GM18861 (cell line): ENCODE measurements around the gene CELF2.
"Not testable (repeated sequence)": the region's sequence is repeated elsewhere in the genome, so short reads cannot be mapped to it uniquely, and the experiment has no call there.

Experiments
- ATAC-seq: cut with Tn5 transposase; IDR thresholded peaks from one replicate; pipeline ENCODE4 v1.9.1; 2021; ENCODE audit not compliant: unreplicated experiment

The CELF2 gene

DNA sequence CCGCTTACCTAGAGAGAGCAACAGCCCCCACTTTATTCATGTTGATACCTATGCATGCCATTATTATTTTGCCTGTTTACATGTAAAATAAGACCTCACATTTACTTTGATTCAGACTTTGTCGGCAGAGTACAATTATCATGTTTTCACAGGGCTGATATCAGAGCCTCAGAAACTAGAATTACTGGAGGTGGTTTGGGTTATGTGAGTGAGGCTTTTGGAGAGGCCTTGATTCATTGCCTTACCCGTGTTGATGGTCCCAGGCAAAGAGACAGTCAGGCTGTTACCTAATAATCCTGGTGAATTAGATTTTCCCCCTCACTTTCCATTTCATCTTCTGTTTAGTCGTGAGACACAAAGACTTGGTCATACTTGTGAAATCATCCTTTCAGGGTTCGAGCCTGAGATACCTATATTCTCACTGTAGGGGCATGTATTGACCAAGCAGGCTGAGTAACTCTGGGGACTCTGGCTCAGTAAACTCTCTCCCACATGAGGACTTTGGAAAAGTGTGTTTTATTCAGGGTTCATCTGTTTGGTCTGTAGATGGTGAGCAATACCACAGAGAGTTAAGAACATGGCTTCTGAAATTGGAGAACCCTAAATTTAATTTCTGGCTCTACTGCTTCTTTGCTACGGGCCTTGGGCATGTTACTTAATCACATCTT lies 150.9 kb downstream of the CELF2 start:
- ATAC-seq = no peak

DNA sequence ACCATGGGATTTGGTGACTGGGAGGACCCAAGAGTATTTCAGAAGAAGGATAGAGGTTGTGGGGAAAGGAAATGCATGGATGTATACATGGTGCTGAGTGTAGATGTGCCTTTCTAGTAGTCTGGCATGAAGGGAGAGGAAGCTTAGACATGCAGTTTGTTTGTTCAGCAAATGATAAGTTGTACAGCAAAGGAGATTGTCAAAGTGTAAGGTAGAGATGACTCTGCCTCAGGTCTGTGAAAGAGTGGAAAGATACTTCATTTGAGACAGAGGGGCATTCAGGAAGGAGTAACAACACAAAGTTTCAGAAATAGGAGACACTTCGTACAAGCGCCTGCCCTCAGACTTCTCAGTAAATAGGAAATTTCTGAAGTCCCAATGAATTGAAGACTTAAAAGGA lies 152.3 kb downstream of the CELF2 start:
- no peak for ATAC-seq

DNA sequence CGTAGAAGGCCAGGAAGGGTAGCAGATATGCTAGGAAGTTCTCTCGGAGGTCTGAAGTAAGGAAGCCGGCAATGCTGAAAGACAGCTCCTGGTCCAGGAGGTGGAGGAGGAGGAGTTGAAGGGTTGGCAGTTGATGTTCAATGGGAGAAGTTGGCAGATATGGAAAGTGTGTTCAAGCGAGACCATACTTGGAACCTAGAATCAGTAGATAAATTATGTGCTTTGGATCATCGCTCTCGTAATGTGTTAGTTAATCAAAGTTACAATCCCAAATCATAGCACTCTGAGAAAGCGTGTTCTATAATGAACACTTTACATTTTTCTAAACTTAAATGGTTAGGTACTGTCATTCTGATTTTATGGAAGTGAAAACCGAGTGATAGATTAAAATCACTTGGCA lies 152.9 kb downstream of the CELF2 start:
- ATAC-seq = no peak

DNA sequence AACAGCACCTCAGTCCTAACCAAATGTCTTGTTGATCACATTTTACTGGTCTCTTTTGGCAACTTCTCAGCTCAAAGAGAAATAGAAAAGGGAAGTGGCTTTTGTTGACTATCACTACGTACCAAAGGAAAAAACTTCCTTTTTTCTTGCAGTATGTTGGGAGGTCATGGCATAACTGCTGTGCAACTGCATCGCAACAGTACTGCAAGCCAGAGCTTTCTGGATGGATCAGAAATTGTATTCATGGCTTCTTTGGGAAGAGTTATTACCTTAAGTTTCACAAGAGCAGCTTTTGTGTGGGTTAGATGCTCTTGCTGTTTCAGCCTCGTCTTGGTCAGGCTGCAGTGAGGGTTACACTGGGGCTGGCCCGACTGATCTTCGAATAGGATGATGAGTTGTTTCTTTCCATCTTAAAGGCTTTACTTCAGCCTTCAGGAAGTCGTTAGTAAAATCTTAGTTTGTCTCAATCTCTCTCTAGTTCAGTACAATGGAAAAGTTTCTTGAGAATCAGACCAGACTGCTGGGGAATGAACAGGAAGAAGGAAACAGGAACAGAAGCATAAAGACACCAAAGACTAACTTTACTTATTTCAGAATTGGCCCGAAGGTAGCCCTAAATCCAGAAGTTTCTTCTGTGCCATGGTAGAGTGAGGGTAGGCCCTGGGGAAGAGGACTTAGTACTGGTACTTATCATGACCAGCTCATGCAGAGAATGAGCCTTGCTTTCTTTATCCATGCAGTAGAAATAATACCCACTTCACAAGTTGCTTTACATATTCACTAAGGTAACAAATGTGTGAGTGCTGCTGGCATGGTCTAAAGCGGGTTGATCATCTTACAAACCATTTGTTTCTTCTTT lies 153.6 kb downstream of the CELF2 start:
- ATAC-seq = peak; percentile 35

DNA sequence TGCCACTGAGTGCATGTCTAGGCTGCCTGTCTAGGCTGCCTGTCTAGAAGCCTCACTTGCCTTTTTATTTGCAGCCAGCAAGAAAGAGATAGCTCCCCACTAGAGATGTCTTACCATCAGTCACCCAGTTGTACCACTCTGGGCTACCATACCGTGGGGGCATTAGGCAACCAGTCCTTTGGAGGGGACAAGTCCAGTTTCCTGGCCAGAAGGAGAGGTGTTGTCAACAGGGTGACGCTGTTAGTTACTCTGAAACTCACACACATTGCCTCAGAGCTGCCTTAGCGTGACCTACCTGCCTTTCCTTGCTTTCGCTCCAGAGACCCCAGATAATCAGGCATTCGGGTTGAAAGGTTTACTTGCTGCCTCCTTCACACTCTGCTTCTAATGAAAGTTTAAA lies 155.4 kb downstream of the CELF2 start:
- no peak for ATAC-seq

DNA sequence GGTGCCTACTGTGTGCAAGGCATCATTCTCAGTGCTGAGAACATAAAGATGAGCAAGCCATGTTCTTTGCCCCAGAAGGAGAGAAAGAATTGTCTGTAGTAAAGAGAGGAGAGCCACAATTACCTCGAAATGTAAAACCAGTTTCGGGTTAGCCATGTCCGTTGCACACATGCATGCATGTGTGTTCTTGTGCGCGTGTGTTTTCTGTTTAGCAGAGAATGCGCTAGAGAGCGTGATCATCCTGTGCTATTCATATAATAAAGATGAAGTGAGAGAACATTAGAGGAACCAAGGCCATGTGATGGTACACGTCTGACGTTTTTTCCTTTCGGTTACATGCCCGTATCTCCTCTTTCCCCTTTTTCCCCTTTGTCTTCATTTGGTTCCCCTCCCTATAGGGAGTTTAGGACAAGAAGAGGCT lies 158.2 kb downstream of the CELF2 start:
- ATAC-seq = peak; percentile 22

DNA sequence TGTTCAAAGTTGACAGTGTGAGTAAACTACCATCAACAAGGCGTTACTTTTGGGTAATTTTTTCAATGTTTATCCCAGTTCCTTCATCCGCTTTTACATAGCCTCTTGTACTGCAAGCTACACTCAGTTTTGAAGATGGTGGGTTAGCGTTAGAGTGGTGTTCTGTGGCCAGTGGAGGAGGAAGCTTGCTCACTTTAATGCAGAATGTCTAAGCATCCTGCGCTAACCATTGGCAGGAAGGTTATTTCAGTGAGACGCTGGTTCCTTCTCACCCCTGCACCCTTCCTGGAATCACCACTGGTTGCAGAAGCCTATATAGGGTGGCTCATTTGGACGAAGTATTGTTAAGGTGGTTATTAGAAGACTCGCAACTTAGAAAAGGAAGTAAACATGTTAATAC lies 159.1 kb downstream of the CELF2 start:
- no peak for ATAC-seq

DNA sequence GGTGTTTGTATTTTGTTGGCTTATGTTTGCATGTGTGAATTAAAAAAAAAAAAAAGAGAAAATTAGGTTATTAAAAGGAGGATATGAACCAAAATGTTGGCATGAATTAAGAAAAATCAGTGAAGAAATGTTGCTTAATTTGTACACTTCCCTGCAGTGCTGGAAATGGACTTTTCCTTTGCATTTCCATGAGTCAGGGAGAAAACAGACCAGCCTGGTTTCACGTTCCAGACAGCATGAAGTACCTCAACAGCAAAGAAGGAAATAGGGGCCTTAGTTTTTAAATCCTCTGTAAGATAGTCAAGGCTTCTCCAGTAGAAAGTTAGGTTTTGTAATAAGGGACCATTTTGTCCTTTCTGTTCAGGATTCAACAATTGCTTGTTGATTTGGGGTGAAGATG lies 159.7 kb downstream of the CELF2 start:
- ATAC-seq = no peak

DNA sequence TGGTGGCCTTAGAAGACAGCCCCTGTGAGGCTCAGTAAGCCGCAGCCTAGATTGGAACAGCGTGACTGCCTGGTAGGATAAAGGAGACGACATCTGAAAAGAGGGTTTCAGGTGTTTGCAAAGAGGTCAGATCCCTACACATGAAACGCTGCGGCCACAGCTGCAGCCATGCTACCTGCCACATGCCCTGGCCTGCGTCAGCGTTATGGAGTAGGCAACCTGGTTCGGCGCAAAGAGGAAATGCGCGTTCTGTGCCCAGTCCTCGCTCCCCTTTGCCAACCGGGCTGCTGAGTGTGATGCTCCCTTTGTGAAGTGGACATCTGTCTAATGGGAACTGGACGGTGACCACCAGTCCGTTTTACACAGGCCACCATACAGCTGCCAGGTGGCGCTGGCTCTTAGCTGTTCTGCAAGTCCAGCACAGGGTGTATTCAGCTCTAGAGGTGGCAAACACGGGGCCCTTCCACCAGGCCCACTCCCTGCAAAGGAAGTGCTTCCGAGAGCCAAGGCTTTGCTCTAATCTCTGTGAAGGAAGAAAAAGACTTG lies 160.3 kb downstream of the CELF2 start:
- ATAC-seq = no peak

DNA sequence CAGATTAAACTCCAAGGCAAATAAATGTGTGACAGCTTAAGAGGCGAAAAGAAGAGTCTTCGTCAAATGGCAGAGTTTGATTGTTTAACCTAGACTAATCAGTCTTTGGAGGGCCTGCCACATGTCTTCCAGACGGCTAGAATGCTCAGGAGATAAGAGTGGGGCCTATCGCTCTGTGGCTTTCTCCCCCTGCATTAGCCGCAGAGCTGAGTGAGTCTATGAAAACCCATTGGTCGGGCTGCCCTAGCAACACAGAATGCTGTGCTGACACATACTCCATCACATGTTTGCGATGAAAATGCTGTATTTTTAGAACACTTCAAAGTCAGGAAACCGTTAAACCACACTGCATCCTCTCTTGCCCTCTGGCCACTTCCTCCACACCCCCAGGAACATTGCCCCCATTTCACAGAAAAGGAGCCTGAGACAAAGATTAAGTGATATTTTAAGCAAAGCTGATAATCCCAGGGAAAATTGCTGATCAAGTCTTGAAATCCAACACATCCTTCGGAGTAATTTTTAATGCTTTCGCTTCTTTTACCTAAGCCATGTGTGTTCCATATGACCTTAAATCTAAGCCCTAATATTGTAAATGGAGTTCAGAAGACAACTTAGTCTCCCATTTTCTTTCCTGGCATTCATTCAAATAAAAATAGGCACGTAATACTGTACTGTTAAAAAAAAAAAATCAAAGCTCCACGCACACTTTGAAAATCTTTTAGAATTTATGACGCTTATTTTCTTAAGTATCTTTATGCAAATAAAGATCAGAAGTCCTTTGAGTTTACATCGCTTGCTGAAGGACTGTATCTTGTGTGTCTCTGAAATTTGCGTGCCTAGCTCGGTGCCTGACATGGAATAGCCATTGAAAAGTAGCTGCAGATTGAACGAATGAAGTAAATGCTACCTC lies 161.2 kb downstream of the CELF2 start:
- ATAC-seq = peak; percentile 82

DNA sequence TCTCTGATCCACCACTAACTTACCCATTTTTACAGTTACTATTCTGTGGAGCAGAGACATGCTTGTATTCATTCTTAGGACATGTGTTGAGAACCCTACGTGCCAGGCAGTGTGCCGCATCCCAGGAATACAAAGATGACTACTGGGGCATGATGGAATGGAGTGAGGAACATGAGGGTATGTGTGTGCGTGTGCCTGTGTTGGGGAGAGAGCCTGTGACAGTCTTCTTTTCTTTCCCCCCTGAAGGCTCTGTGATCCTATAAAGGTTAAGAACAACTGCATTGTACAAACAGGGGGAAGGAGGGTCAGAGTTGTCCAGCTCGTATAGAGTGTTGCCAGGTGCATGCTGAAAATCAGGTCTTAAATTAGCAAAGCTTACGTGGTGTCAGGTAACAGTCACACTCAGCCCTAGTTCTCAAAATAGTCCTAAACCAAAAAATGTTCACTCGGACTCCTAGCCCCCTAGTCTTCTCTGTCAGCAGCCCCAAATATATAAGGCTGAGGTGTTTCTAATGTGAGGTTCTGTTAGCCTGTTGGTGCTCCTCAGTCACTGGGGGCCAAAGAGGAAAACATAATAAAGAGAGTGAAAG lies 161.9 kb downstream of the CELF2 start:
- ATAC-seq = no peak

DNA sequence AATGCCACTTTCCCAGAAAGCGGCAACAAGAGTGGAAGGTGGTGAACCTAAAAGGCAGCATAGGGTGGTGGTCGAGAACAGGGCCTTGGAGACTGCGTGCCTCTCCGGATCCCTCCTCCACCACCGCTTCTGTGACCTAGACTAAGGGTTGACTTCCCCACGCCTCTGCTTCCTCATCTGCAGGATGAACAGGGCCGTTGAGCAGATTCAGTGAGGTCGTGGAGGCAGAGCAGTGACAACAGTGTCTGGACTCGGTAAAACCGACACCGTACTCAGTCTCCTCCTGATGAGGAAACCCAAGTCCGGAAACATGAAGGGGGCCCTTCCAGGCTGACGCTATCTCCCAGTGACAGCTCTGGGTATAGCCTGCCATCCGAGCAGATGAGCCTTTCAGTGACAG lies 162.6 kb downstream of the CELF2 start:
- no peak for ATAC-seq

DNA sequence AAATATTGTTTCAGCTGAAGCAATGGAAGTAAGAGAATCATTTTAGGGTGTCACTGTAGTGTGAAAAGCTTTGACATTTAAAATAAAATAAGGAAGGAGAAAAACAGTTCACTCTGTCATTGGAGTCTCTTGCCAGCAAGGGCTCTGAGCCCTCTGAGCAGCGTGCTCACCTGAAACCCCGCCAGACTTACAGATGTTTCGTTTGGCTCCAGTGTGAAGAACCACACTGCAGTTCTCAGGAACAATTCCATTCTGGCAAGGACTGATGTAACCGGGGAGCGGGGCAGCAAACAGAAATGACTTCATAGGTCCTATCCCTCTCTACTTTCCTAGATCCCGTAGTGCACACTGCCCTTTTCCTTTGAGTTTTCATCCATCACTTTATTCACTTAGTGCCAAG lies 164.3 kb downstream of the CELF2 start:
- ATAC-seq = no peak

DNA sequence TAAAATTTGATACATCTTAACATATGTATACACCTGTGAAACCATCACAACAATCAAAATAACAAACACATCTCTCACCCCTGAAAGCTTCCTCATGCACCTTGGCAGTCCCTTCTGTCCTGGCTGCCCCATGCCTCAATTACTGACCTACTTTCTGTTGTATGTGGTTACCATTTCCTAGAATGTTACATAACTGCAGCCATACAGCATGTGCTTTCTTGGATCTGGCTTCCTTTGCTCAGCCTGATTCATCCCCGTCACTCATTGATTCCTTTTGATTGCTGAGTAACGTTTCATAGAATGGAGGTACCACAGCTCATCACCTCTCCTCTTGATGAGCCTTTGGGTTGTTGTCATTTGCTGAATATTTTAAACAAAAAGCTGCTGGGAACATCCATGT lies 165.3 kb downstream of the CELF2 start:
- no peak for ATAC-seq

DNA sequence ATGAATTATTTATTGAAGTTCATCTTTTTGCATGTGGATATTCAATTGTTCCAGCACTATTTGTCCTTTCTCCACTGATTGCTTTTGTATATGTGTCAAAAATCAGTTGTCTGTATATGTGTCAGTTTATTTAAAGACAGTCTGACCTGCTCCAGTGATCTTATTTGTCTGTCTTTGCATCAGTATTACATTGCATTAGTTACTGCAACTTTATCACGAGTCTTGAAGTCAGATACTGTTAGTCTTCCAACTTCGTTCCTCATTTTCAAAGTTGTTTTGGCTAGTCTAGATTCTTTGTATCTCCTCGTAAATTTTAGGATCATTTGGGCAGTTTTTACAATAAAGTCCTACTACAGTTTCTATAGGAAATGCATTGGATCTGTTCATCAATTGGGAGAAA lies 166.4 kb downstream of the CELF2 start:
- no peak for ATAC-seq

DNA sequence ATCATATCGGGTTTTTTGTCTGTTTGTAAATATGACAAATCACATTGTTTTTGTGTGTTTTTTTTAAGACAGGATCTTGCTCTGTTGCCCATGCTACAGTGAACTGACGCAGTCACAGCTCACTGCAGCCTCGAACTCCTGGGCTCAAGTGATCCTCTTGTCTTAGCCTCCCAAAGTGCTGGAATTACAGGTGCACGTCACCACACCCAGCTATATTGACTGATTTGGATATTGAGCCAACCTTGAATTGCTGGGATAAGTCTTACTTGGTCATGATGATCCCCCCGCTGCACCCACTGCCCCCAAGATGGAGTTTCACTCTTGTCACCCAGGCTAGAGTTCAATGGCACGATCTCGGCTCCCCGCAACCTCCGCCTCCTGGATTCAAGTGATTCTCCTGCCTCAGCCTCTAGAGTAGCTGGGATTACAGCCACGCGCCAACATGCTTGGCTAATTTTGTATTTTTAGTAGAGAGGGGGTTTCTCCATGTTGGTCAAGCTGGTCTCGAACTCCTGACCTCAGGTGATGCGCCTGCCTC lies 167.5 kb downstream of the CELF2 start:
- ATAC-seq = not testable (repeated sequence)

DNA sequence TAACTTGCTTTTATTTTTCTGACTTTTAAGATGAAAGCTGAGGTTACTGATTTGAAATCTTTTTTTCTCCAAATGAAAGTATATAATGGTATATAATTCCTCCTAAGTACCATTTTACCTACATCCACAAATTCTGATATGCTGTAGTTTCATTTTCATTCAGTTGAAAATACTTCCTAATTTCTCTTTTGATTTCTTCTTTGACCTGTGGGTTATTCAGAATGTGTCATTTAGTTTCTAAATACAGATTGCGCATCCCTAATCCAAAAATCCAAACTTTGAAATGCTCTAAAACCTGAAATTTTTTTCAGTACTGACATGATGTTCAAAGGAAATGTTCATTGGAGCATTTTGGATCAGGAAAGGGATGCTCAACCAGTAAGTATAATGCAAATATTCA lies 168.7 kb downstream of the CELF2 start:
- no peak for ATAC-seq

DNA sequence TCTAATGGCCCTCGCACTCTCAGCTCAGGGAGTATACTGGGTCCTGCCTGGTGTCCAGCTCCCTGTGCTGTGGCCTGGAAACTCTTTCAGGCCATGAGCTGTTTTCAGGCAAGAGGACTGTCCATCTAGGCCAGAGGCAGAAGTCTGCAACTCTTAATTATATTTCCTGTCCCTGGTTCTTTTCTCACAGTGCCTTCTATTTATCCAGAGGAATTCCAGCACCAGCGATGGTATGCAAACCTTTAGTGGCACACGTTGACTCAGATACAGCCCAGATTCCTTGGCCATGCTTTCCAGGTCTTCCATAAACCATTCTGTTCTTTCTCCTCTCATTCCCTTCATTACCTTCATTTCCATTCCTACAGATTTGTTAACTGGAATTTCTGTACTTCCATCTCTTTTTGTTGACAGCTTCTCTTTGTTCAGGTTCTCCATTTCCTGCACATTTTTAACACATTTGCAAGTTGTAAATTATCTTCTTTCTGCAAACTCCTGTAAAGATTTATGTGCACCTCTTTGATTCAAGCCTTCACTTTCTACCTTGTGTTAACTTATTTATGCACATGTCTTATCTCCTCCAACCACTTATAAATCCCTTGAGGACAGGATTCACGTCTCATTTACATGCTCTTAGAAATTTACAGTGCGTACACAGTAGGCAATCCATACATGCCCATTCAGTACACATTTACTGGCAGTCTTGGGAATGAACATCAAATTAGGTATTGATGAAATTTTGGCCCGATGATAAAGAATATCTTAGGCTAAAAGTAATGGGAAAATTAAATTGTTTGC lies 172.1 kb downstream of the CELF2 start:
- no peak for ATAC-seq

DNA sequence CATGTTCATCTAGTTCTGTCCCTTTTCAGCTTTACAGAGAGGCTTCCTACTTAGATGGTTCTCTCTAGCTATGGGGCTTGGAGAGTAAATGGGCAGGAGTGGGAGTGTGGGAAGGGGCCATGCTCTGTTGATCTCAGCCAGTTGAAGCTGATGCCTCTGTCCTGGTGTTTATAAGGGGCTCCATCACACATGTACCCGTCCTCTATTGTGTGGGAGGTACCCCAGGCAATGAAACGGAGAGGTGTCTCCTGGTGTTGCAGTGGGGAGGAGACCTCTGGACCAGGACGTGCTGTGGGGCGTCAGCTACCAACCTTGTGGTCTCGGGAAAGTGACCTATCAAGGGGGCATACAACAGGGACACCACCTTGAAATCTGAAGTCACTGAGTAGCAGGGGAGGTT lies 173.5 kb downstream of the CELF2 start:
- no peak for ATAC-seq

DNA sequence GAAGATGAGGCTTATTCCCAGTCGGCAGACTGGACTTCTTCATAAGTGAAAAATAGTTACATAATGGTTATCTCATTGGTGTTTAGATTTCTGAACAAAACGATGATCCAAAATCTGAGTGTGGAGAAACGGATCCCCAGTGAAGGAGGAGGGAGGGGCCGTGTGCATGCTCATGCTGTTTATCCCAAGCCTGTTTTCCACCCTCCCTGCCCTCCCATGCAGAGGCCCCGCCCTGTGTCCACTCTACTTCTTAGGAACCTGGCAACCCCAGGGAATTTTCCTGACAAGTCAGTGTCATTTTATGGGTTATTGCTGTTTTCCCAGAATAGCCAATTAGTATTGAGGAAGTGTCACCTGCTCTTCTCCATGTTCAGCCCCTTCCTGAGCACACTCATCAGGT lies 174.0 kb downstream of the CELF2 start:
- ATAC-seq = no peak
